Activated T-cell treated with anti-CD3 and anti-CD28 coated beads, Interleukin-2, amount 50 U/mL, for 4 hours (primary cell): Measurements from ENCODE around the gene C2orf78. TPM values are rescaled to one million over a fixed set of nuclear protein-coding genes. Genes with fewer than 3 reads are reported as not detected.
"Not testable (repeated sequence)": the region's sequence is repeated elsewhere in the genome, so short reads cannot be mapped to it uniquely, and the experiment has no call there.

Source experiments
- ATAC-seq, 2 donors: fragments of 200-7000 bp; cut with Tn5 transposase; one replicate each; pipeline ENCODE4 v1.10.0; 2021
- DNase-seq: peaks from one replicate; pipeline ENCODE4 v3.0.0-alpha.2; 2020
- H3K27me3 Mint-ChIP-seq: one replicate; pipeline ENCODE4 v1.8.0; 2021; ENCODE audit warnings: low read depth, mixed read lengths
- H3K36me3 Mint-ChIP-seq: one replicate; pipeline ENCODE4 v1.8.0; 2022; ENCODE audit warnings: mixed read lengths; ENCODE audit not compliant: insufficient read depth
- H3K4me1 Mint-ChIP-seq: one replicate; pipeline ENCODE4 v1.8.0; 2021; ENCODE audit warnings: low read depth, mixed read lengths
- H3K4me3 Mint-ChIP-seq: one replicate; pipeline ENCODE4 v1.8.0; 2021; ENCODE audit warnings: mild to moderate bottlenecking, moderate library complexity, mixed read lengths
- H3K9me3 Mint-ChIP-seq: one replicate; pipeline ENCODE4 v1.8.0; 2021; ENCODE audit warnings: mixed read lengths
- total RNA-seq, 3 donors: library from RNA; stranded (reverse); gene quantifications; one replicate each; pipeline ENCODE4 v1.2.1, GENCODE V29; 2021

Gene C2orf78
- total RNA-seq, 3 donors from 2014 or later: not detected

GRCh38 chr2:73766349-73766748 lies 17.6 kb upstream of the C2orf78 start:
- no peaks in the 10 kb centered on the region for H3K9me3 Mint-ChIP-seq
- DNase-seq (no peak), ATAC-seq (no peak)
- H3K27me3 Mint-ChIP-seq: no peaks in the 10 kb centered on the region
- peaks cover 12% of the 10 kb centered on the region for H3K4me1 Mint-ChIP-seq
- no peak overlapping the region for H3K4me3 Mint-ChIP-seq
- peaks cover 47% of the 10 kb centered on the region for H3K36me3 Mint-ChIP-seq

- H3K4me1 Mint-ChIP-seq: peaks cover 13% of the 10 kb centered on the region
- H3K9me3 Mint-ChIP-seq: no peaks in the 10 kb centered on the region
- H3K4me3 Mint-ChIP-seq: no peak overlapping the region
- DNase-seq (no peak), ATAC-seq (no peak)
- peaks cover 45% of the 10 kb centered on the region for H3K36me3 Mint-ChIP-seq
- H3K27me3 Mint-ChIP-seq: no peaks in the 10 kb centered on the region
Observed at GRCh38 chr2:73766994-73767393, 17.0 kb upstream of the C2orf78 start.

- no peak overlapping the region for H3K4me3 Mint-ChIP-seq
- no peak for DNase-seq
- H3K9me3 Mint-ChIP-seq: no peaks in the 10 kb centered on the region
- H3K27me3 Mint-ChIP-seq: no peaks in the 10 kb centered on the region
- ATAC-seq: no peak
- peaks cover 21% of the 10 kb centered on the region for H3K4me1 Mint-ChIP-seq
- peaks cover 52% of the 10 kb centered on the region for H3K36me3 Mint-ChIP-seq
Observed at GRCh38 chr2:73770725-73771124, 13.3 kb upstream of the C2orf78 start.

GRCh38 chr2:73772819-73773218 lies 11.2 kb upstream of the C2orf78 start:
- ATAC-seq (no peak), DNase-seq (no peak)
- no peaks in the 10 kb centered on the region for H3K27me3 Mint-ChIP-seq
- no peaks in the 10 kb centered on the region for H3K9me3 Mint-ChIP-seq
- H3K4me1 Mint-ChIP-seq: peaks cover 33% of the 10 kb centered on the region
- peaks cover 49% of the 10 kb centered on the region for H3K36me3 Mint-ChIP-seq
- no peak overlapping the region for H3K4me3 Mint-ChIP-seq

- Mint-ChIP-seq H3K36me3 (peaks cover 34% of the 10 kb centered on the region), H3K9me3 (no peaks in the 10 kb centered on the region), H3K27me3 (no peaks in the 10 kb centered on the region), H3K4me1 (peaks cover 36% of the 10 kb centered on the region), H3K4me3 (no peak overlapping the region)
- no peak for ATAC-seq
- no peak for DNase-seq
Observed at GRCh38 chr2:73776381-73776780, 7.6 kb upstream of the C2orf78 start.

GRCh38 chr2:73776869-73777519 lies 7.0 kb upstream of the C2orf78 start:
- Mint-ChIP-seq H3K4me1 (peaks cover 36% of the 10 kb centered on the region), H3K27me3 (no peaks in the 10 kb centered on the region), H3K36me3 (peaks cover 33% of the 10 kb centered on the region), H3K9me3 (no peaks in the 10 kb centered on the region), H3K4me3 (no peak overlapping the region)
- ATAC-seq: no peak
- no peak for DNase-seq

- peaks cover 23% of the 10 kb centered on the region for H3K36me3 Mint-ChIP-seq
- H3K27me3 Mint-ChIP-seq, DNase-seq, ATAC-seq, H3K9me3 Mint-ChIP-seq: not testable (repeated sequence)
- H3K4me3 Mint-ChIP-seq: peak overlapping the region; percentile 97
- H3K4me1 Mint-ChIP-seq: peaks cover 33% of the 10 kb centered on the region
Observed at GRCh38 chr2:73778867-73779466, 5.0 kb upstream of the C2orf78 start.

- H3K36me3 Mint-ChIP-seq: peaks cover 17% of the 10 kb centered on the region
- no peaks in the 10 kb centered on the region for H3K9me3 Mint-ChIP-seq
- ATAC-seq (peak; percentile 100), DNase-seq (peak; percentile 96)
- peaks cover 28% of the 10 kb centered on the region for H3K4me1 Mint-ChIP-seq
- peak within 1 kb of the TSS; percentile 97 for H3K4me3 Mint-ChIP-seq
- H3K27me3 Mint-ChIP-seq: peaks cover 6% of the 10 kb centered on the region
Observed at GRCh38 chr2:73779467-73780236, 4.3 kb upstream of the C2orf78 start, which contains the start of gene DUSP11. Gene DUSP11 (minus strand): TSS chr2:73780103. CDS start chr2:73779974, 129 bp downstream.

GRCh38 chr2:73780237-73780582 lies 3.8 kb upstream of the C2orf78 start:
- H3K4me1 Mint-ChIP-seq: peaks cover 28% of the 10 kb centered on the region
- H3K36me3 Mint-ChIP-seq: peaks cover 12% of the 10 kb centered on the region
- no peak for DNase-seq
- no peak for ATAC-seq
- H3K27me3 Mint-ChIP-seq: peaks cover 6% of the 10 kb centered on the region
- peak overlapping the region; percentile 97 for H3K4me3 Mint-ChIP-seq
- H3K9me3 Mint-ChIP-seq: no peaks in the 10 kb centered on the region

- not testable (repeated sequence) for H3K4me3 Mint-ChIP-seq, H3K27me3 Mint-ChIP-seq, H3K9me3 Mint-ChIP-seq, DNase-seq, ATAC-seq, H3K36me3 Mint-ChIP-seq
- H3K4me1 Mint-ChIP-seq: peaks cover 10% of the 10 kb centered on the region
Observed at GRCh38 chr2:73783402-73783801, 581 bp upstream of the C2orf78 start.

- Mint-ChIP-seq H3K36me3 (no peaks in the 10 kb centered on the region), H3K27me3 (peaks cover 12% of the 10 kb centered on the region), H3K9me3 (no peaks in the 10 kb centered on the region), H3K4me1 (no peaks in the 10 kb centered on the region), H3K4me3 (no peak overlapping the region)
- DNase-seq (no peak), ATAC-seq (no peak)
Observed at GRCh38 chr2:73811878-73812277, 27.9 kb downstream of the C2orf78 start.

- ATAC-seq: no peak
- no peaks in the 10 kb centered on the region for H3K9me3 Mint-ChIP-seq
- peaks cover 12% of the 10 kb centered on the region for H3K27me3 Mint-ChIP-seq
- H3K4me1 Mint-ChIP-seq: no peaks in the 10 kb centered on the region
- no peak for DNase-seq
- H3K36me3 Mint-ChIP-seq: no peaks in the 10 kb centered on the region
- no peak overlapping the region for H3K4me3 Mint-ChIP-seq
Observed at GRCh38 chr2:73812635-73813034, 28.7 kb downstream of the C2orf78 start.

GRCh38 chr2:73818296-73818695 lies 34.3 kb downstream of the C2orf78 start:
- Mint-ChIP-seq H3K4me3 (no peak overlapping the region), H3K9me3 (no peaks in the 10 kb centered on the region), H3K36me3 (no peaks in the 10 kb centered on the region), H3K4me1 (peaks cover 13% of the 10 kb centered on the region), H3K27me3 (peaks cover 13% of the 10 kb centered on the region)
- ATAC-seq (no peak), DNase-seq (no peak)

GRCh38 chr2:73821227-73821626 lies 37.2 kb downstream of the C2orf78 start:
- Mint-ChIP-seq H3K27me3 (peaks cover 2% of the 10 kb centered on the region), H3K4me3 (no peak overlapping the region), H3K9me3 (no peaks in the 10 kb centered on the region), H3K4me1 (peaks cover 17% of the 10 kb centered on the region), H3K36me3 (no peaks in the 10 kb centered on the region)
- no peak for DNase-seq
- ATAC-seq: peak; percentile 91 to 93

GRCh38 chr2:73821669-73822068 lies 37.7 kb downstream of the C2orf78 start:
- Mint-ChIP-seq H3K9me3 (no peaks in the 10 kb centered on the region), H3K4me1 (peaks cover 17% of the 10 kb centered on the region), H3K4me3 (no peak overlapping the region), H3K27me3 (peaks cover 2% of the 10 kb centered on the region), H3K36me3 (no peaks in the 10 kb centered on the region)
- ATAC-seq: peak in 1 of 2 donors; percentile 29
- DNase-seq: no peak
